DND-41 (cell line): ENCODE measurements around the gene GRIN2A.

Experiments used
- ATAC-seq: fragments of 200-7000 bp; cut with Tn5 transposase; 3 replicates; pipeline ENCODE4 v1.9.1; 2021; ENCODE audit warnings: low read depth; ENCODE audit not compliant: insufficient read depth
- DNase-seq: peaks from one replicate; pipeline ENCODE4 v3.0.0-alpha.2; 2020
- H2AFZ ChIP-seq: 2 replicates; pipeline ENCODE4 v1.6.0; 2012; ENCODE audit warnings: low read depth, low read length
- H3K27ac ChIP-seq: 2 replicates; pipeline ENCODE4 v1.5.1; 2012; ENCODE audit warnings: low read length, inconsistent platforms
- H3K27me3 ChIP-seq: fragments of 200-600 bp; sonication (generic); 2 replicates; pipeline ENCODE4 v1.6.0; 2012; ENCODE audit warnings: low read length, mild to moderate bottlenecking, inconsistent platforms; ENCODE audit not compliant: insufficient read depth, poor library complexity
- H3K36me3 ChIP-seq: 2 replicates; pipeline ENCODE4 v1.5.1; 2012; ENCODE audit warnings: low read length, inconsistent platforms; ENCODE audit not compliant: insufficient read depth
- H3K4me1 ChIP-seq: 2 replicates; pipeline ENCODE4 v1.5.1; 2012; ENCODE audit warnings: mild to moderate bottlenecking, low read length; ENCODE audit not compliant: insufficient read depth
- H3K4me2 ChIP-seq: 2 replicates; pipeline ENCODE4 v1.6.0; 2012; ENCODE audit warnings: mild to moderate bottlenecking, moderate library complexity, low read length, inconsistent platforms; ENCODE audit not compliant: insufficient read depth
- H3K4me3 ChIP-seq, 2 experiments: fragments of 200-600 bp in 1 of 2; shearing (Covaris generic) in 1 of 2; 2 replicates each; pipeline ENCODE4 v1.5.1; 2012 to 2016; ENCODE audit warnings: inconsistent platforms in 2 of 2, low read length in 2 of 2, mild to moderate bottlenecking in 2 of 2, low read depth in 1 of 2, moderate library complexity in 1 of 2
- H3K79me2 ChIP-seq: 2 replicates; pipeline ENCODE4 v1.6.0; 2012; ENCODE audit warnings: low read length, inconsistent platforms; ENCODE audit not compliant: insufficient read depth
- H3K9ac ChIP-seq: 2 replicates; pipeline ENCODE4 v1.6.0; 2012; ENCODE audit warnings: low read depth, mild to moderate bottlenecking, inconsistent platforms, low read length, moderate library complexity
- H3K9me3 ChIP-seq: 2 replicates; pipeline ENCODE4 v1.5.1; 2012; ENCODE audit warnings: low read length, moderate library complexity, mild to moderate bottlenecking, inconsistent platforms; ENCODE audit not compliant: insufficient read depth, severe bottlenecking
- H4K20me1 ChIP-seq: 2 replicates; pipeline ENCODE4 v1.6.0; 2012; ENCODE audit warnings: low read length; ENCODE audit not compliant: insufficient read depth
- EZH2 ChIP-seq: IDR thresholded peaks from 3 replicates; pipeline ENCODE4 v1.6.1; 2012; ENCODE audit warnings: borderline replicate concordance, low read depth, mild to moderate bottlenecking, moderate library complexity, low read length, inconsistent platforms; ENCODE audit not compliant: severe bottlenecking
- TF ChIP-seq, protein P1 (sequence below): IDR thresholded peaks from 2 replicates; pipeline ENCODE4 v1.5.1; 2012; ENCODE audit warnings: borderline replicate concordance, low read length, moderate library complexity, mild to moderate bottlenecking; ENCODE audit not compliant: poor library complexity, severe bottlenecking; ENCODE audit errors: extremely low read depth

GRIN2A gene

DNA sequence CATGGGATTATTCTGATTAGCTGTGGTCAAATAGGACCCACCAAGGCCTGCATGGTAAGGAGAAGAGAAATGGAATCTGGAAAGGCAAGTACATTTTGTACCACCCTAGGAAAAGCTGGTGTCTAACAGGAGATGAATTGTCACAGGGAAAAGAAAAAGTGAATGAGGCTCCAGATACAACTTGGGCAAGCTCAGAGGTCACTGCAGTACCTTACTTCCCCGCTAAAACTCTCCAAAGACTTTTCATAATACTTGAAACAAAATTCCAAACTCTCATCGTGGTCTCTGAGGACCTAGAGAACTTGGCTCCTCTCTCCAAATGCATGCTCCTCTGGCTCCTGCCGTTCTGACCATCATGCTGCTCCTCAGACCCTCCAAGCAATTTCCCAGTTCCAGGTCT, 262.8 kb downstream of the GRIN2A start:
- Histone ChIP-seq H2AFZ (no peak overlapping the region), H3K79me2 (no peaks in the 10 kb centered on the region), H4K20me1 (no peaks in the 10 kb centered on the region), H3K27me3 (peaks cover 9% of the 10 kb centered on the region), H3K36me3 (no peaks in the 10 kb centered on the region), H3K9me3 (no peaks in the 10 kb centered on the region), H3K4me1 (no peaks in the 10 kb centered on the region), H3K9ac (no peak overlapping the region), H3K27ac (no peak overlapping the region), H3K4me2 (no peak overlapping the region), H3K4me3 (no peak overlapping the region)
- no peak for DNase-seq
- no peak for ATAC-seq
- TF ChIP-seq, protein P1, sequence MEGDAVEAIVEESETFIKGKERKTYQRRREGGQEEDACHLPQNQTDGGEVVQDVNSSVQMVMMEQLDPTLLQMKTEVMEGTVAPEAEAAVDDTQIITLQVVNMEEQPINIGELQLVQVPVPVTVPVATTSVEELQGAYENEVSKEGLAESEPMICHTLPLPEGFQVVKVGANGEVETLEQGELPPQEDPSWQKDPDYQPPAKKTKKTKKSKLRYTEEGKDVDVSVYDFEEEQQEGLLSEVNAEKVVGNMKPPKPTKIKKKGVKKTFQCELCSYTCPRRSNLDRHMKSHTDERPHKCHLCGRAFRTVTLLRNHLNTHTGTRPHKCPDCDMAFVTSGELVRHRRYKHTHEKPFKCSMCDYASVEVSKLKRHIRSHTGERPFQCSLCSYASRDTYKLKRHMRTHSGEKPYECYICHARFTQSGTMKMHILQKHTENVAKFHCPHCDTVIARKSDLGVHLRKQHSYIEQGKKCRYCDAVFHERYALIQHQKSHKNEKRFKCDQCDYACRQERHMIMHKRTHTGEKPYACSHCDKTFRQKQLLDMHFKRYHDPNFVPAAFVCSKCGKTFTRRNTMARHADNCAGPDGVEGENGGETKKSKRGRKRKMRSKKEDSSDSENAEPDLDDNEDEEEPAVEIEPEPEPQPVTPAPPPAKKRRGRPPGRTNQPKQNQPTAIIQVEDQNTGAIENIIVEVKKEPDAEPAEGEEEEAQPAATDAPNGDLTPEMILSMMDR: no peak
- TF ChIP-seq EZH2: no peak

DNA sequence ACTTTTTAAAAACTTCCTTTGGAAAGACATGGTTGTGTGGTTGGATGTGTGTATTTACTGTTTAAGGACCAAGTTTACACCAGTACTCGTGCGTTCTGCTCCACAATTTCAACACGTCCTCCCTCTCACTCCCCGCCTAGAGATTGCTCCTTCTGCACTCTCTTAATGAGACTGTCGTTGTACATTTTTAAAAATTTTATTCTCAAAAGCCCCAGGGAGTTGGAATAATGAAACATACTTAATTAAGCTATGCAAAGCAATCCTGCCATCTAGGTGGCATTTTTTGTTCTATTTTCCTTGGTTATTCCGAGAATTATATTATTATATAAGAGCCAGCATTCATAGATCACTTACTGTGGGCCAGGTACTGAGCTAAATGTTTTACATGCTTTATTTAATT, 264.5 kb downstream of the GRIN2A start:
- H3K9ac ChIP-seq: no peak overlapping the region
- no peak for TF ChIP-seq EZH2
- TF ChIP-seq, protein P1: no peak
- H2AFZ ChIP-seq: no peak overlapping the region
- H3K27me3 ChIP-seq: peaks cover 9% of the 10 kb centered on the region
- no peaks in the 10 kb centered on the region for H3K79me2 ChIP-seq
- H3K27ac ChIP-seq: no peak overlapping the region
- no peak overlapping the region for H3K4me2 ChIP-seq
- H3K9me3 ChIP-seq: no peaks in the 10 kb centered on the region
- ATAC-seq: no peak
- H3K4me1 ChIP-seq: no peaks in the 10 kb centered on the region
- no peaks in the 10 kb centered on the region for H4K20me1 ChIP-seq
- no peaks in the 10 kb centered on the region for H3K36me3 ChIP-seq
- no peak overlapping the region for H3K4me3 ChIP-seq
- no peak for DNase-seq

DNA sequence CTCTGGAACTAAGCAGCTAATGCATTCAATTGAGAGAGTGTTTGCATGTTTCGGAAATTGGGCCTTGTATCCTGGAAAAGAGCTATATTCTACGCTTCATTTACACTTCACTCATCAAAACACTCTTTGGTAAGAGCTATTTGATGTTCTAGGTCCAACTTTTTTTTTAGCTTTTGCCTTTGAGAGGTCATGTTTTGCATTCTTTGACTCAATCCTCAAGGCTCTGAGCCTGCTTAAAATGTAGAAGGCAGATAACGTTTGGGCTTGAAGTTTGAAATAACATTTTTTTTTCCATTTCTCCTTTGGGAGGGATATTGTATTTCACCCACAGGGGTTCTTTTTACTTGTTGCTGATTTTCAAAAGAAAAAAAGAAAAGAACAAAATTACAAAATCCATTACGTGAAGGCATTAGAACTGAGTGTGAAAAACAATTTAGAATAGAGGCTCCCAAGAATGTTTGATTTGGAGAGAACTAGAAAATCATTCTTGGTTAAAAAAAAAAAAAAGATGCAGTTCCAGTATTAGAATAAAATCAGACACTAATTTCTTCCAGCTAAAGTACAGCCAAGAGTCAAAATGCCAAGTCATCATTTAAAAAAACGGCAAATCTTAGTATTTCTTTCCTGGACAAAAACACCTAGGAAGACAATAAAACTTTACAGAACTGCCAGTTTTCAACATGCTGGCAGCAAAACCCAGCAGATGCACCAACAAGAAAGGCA, 268.5 kb downstream of the GRIN2A start:
- H3K4me1 ChIP-seq: no peaks in the 10 kb centered on the region
- H3K4me3 ChIP-seq: no peak overlapping the region
- ATAC-seq (no peak), DNase-seq (no peak)
- H3K79me2 ChIP-seq: no peaks in the 10 kb centered on the region
- H3K9me3 ChIP-seq: no peaks in the 10 kb centered on the region
- H3K4me2 ChIP-seq: no peak overlapping the region
- H4K20me1 ChIP-seq: no peaks in the 10 kb centered on the region
- no peak overlapping the region for H3K9ac ChIP-seq
- TF ChIP-seq EZH2: no peak
- TF ChIP-seq, protein P1: no peak
- H3K27me3 ChIP-seq: no peaks in the 10 kb centered on the region
- H3K27ac ChIP-seq: no peak overlapping the region
- no peak overlapping the region for H2AFZ ChIP-seq
- no peaks in the 10 kb centered on the region for H3K36me3 ChIP-seq
